ENCODE results near the gene PLEKHN1. TPM values are rescaled to one million over a fixed set of nuclear protein-coding genes. Genes with fewer than 3 reads are reported as not detected.
A peak's percentile ranks its signal among the peaks of the same experiment; 100 is the strongest.

Gene PLEKHN1
- total and polyA plus RNA-seq, 8 donors, result 0.16 to 2.8 (median 0.47) TPM

DNA sequence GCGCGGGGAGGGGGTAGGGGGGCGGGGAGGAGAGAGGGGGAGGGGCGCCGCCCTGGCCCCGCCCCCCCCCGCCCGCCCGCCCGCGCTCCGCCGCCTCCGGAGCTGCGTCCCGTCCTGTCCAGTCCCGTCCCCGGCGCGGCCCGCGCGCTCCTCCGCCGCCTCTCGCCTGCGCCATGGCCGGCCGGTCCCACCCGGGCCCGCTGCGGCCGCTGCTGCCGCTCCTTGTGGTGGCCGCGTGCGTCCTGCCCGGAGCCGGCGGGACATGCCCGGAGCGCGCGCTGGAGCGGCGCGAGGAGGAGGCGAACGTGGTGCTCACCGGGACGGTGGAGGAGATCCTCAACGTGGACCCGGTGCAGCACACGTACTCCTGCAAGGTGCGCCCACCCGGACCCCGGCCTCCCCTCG, 53.7 kb downstream of the PLEKHN1 start, which contains the start of gene AGRN:
TSS of gene AGRN (plus strand) at position 121 of the 405 bp plus-strand sequence. CDS start at position 174, 53 bp downstream.
- no peak for FAIRE-seq
- peak in 3 of 6 donors; percentile 70 to 83 (median 82) for DNase-seq
- no peak for TF ChIP-seq CTCF (IDR thresholded peaks at IDR 0.05)
- Histone ChIP-seq H3K27ac (peak within 1 kb of the TSS; percentile 73 to 86 (median 76)), H3K4me1 (peaks cover 0 to 8% (median 6%) of the 10 kb centered on the region in 3 donors), H3K9me3 (no peaks in the 10 kb centered on the region), H3K4me3 (peak within 1 kb of the TSS; percentile 40 to 80 (median 73)), H3K36me3 (no peaks in the 10 kb centered on the region), H3K27me3 (no peaks in the 10 kb centered on the region)
- WGBS, 2 donors, result 0 to 1% methylated on average over 9 to 54 of the region's 58 CpGs
- peak; percentile 13 to 48 (median 35) for ATAC-seq
- intact Hi-C loops (cut with DNase I), result no loop called here

DNA sequence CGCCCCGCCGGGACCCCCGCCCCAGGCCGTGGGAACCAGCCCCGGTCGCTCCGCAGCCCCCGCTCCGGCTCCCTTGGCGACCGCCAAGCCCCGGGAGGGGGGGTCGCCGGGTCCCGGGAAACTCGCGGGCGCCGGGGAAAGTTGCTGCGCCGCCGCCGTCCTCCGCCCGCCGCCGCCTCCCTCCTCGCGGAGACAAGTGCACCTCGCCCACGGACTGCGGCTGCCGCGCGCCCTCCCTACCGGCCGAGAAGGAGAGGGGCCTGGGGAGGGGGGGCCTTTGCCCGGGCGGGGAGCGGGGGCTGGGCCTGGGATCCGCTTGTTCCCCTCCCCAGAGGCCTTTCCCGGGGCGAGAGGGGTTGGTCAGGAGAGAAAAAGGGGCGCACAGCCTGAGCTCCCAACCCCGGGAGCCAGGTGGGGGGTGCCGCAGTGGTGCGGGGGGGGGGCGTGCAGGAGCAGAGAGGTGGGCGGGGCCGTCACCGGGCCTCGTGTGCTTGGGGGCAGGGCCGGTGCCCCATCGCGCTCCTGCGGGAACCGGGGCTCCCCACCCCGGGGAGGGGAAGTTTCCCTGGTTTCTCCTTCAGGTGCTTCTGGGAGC, 54.2 kb downstream of the PLEKHN1 start:
- peak overlapping the region; percentile 60 to 86 (median 70) for H3K27ac ChIP-seq
- WGBS, 2 donors, result 0 to 2% methylated on average over 20 to 52 of the region's 59 CpGs
- peak in 1 of 4 donors; percentile 2 for ATAC-seq
- H3K36me3 ChIP-seq, result no peaks in the 10 kb centered on the region
- H3K4me1 ChIP-seq, result peaks cover 0 to 8% (median 6%) of the 10 kb centered on the region in 3 donors
- no peak for TF ChIP-seq CTCF (IDR thresholded peaks at IDR 0.05)
- H3K27me3 ChIP-seq, result no peaks in the 10 kb centered on the region
- H3K9me3 ChIP-seq, result no peaks in the 10 kb centered on the region
- intact Hi-C loops (cut with DNase I), result no loop called here
- peak in 1 of 6 donors; percentile 64 for DNase-seq
- no peak for FAIRE-seq
- H3K4me3 ChIP-seq, result peak overlapping the region; percentile 40 to 80 (median 73)

- DNase-seq (peak in 5 of 6 donors; percentile 61 to 85 (median 70)), FAIRE-seq (no peak), ATAC-seq (peak in 3 of 4 donors; percentile 16 to 42 (median 28))
- H3K4me3 ChIP-seq, result peak overlapping the region; percentile 40 to 80 (median 73)
- WGBS, 2 donors, result 34 to 44% methylated on average over 31 to 33 of the region's 33 CpGs
- no peaks in the 10 kb centered on the region for H3K9me3 ChIP-seq
- peak overlapping the region; percentile 60 to 86 (median 70) for H3K27ac ChIP-seq
- H3K4me1 ChIP-seq, result peaks cover 0 to 8% (median 6%) of the 10 kb centered on the region in 3 donors
- H3K27me3 ChIP-seq, result no peaks in the 10 kb centered on the region
- H3K36me3 ChIP-seq, result no peaks in the 10 kb centered on the region
- TF ChIP-seq CTCF (IDR thresholded peaks at IDR 0.05), result no peak
- intact Hi-C loops (cut with DNase I), result no loop called here
These were observed 55.0 kb downstream of the PLEKHN1 start for GRCh38 chr1:1021010-1021919.

DNA sequence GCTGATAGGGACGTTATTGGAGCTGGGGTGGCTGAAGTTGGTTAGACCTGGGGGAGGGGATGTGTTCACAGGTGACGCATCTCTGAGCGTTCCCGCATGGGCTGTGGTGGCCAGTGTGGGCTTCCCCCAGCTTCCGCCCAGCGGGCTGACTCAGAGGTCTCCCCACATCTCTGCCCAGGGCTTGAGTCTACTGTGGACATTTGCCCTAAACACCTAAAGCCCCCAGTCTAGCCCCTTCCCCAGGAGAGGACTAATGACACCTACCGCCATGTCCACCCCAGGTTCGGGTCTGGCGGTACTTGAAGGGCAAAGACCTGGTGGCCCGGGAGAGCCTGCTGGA, 55.6 kb downstream of the PLEKHN1 start:
- intact Hi-C loops (cut with DNase I), result no loop called here
- 81 to 83% methylated on average over 10 of the region's 10 CpGs for WGBS, 2 donors
- peaks cover 0 to 8% (median 6%) of the 10 kb centered on the region in 3 donors for H3K4me1 ChIP-seq
- H3K9me3 ChIP-seq, result no peaks in the 10 kb centered on the region
- FAIRE-seq (no peak), DNase-seq (peak in 1 of 6 donors; percentile 55), ATAC-seq (no peak)
- no peaks in the 10 kb centered on the region for H3K36me3 ChIP-seq
- no peak overlapping the region for H3K27ac ChIP-seq
- TF ChIP-seq CTCF (IDR thresholded peaks at IDR 0.05), result no peak
- H3K27me3 ChIP-seq, result no peaks in the 10 kb centered on the region
- peak overlapping the region in 1 of 4 donors; percentile 79 for H3K4me3 ChIP-seq
